Endothelial cell of coronary artery (primary cell): ENCODE data around the gene MIEN1. TPM values are rescaled to one million over a fixed set of nuclear protein-coding genes. Genes with fewer than 3 reads are reported as not detected.

Experiments
- total RNA-seq: library from RNA; depleted of rRNA; stranded (reverse); fragments of >200 nt; gene quantifications from 2 replicates; pipeline ENCODE4 v1.2.3, GENCODE V29; 2014

MIEN1 gene
- total RNA-seq: 11.3 and 12.6 TPM in 2 replicates

GRCh38 chr17:39730095-39730921 lies at the start of gene MIEN1:
Gene MIEN1 (minus strand): TSS chr17:39730532. CDS start chr17:39730495, 37 bp downstream.

DNA sequence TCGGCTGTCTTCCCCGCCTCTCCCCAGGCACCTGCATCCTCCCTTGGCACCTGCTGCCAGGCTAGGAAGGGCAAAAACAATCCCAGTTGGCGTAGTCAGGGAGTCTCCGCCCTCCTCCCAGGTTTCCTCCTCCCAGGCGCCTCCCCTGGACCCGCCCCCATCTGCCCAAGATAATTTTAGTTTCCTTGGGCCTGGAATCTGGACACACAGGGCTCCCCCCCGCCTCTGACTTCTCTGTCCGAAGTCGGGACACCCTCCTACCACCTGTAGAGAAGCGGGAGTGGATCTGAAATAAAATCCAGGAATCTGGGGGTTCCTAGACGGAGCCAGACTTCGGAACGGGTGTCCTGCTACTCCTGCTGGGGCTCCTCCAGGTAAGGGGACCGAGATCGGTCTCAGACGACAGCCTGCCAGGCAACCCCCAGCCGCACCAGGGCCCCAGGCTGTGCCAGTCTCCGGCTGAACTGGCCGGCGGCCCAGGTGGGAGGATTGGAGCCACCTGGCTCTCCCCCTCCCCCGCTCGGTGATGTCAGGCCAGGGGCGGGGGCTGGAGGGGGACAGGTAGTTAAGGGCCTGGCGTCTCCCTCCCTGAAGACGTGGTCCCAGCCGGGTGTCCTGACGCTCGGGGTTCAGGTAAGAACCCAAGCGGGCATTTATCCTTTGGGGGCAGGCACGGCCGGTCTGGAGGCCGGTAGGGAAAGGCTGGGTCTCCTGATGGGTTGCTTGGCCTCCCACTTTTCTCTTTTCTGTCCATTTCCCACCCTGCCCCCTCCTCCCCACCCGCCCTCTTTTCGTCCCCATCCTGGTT lies 7.6 kb upstream of the MIEN1 start, which contains the start of gene GRB7:
Gene GRB7 (plus strand): TSS at position 179 of the 808 bp plus-strand sequence. CDS start 4,364 bp downstream, outside the sequence.

GRCh38 chr17:39699818-39700147 lies 30.5 kb downstream of the MIEN1 start, which contains the start of gene ERBB2:
Gene ERBB2 (plus strand): TSS chr17:39700064. CDS start chr17:39700239, 175 bp downstream.

GRCh38 chr17:39687546-39688474 lies 42.5 kb downstream of the MIEN1 start, which contains the start of gene PGAP3:
Gene PGAP3 (minus strand): TSS chr17:39688057. CDS start chr17:39688014, 43 bp downstream.

Other genes with a start within 250 kb of the MIEN1 start
- not detected in 2 replicates for gene NEUROD2, start 122.6 kb downstream of the MIEN1 start, total RNA-seq
- not detected in 2 replicates for gene PPP1R1B, start 103.6 kb downstream of the MIEN1 start, total RNA-seq
- 20.1 and 26.4 TPM in 2 replicates for gene STARD3, start 93.4 kb downstream of the MIEN1 start, total RNA-seq
- gene TCAP, start 65.2 kb downstream of the MIEN1 start, total RNA-seq: 0.18 and 0.28 TPM in 2 replicates
- not detected in 2 replicates for gene PNMT, start 62.1 kb downstream of the MIEN1 start, total RNA-seq
- 3.0 and 3.8 TPM in 2 replicates for gene PGAP3, start 42.5 kb downstream of the MIEN1 start, total RNA-seq
- gene ERBB2, start 30.5 kb downstream of the MIEN1 start, total RNA-seq: 19.2 and 21.8 TPM in 2 replicates
- gene GRB7, start 7.4 kb upstream of the MIEN1 start, total RNA-seq: not detected in 2 replicates
- not detected in 2 replicates for gene IKZF3, start 133.8 kb upstream of the MIEN1 start, total RNA-seq
- gene ZPBP2, start 137.7 kb upstream of the MIEN1 start, total RNA-seq: not detected in 2 replicates
- gene GSDMB, start 188.1 kb upstream of the MIEN1 start, total RNA-seq: 1.4 and 7.1 TPM in 2 replicates
- 22.4 and 35.8 TPM in 2 replicates for gene ORMDL3, start 197.1 kb upstream of the MIEN1 start, total RNA-seq
- gene LRRC3C, start 197.2 kb upstream of the MIEN1 start, total RNA-seq: not detected in 2 replicates
- not detected in 2 replicates for gene GSDMA, start 232.5 kb upstream of the MIEN1 start, total RNA-seq